Endometrium (tissue), 2 donors: ENCODE measurements around the gene FAM13B.
"Not testable (repeated sequence)": the region's sequence is repeated elsewhere in the genome, so short reads cannot be mapped to it uniquely, and the experiment has no call there.

ENCODE experiments used
- FAIRE-seq: peaks from 2 replicates; lab custom pipeline; 2012; peaks lifted over from hg19 to GRCh38; lab: Jason Lieb, UNC
- donor health status: control.
- donor health status: control.

FAM13B gene

GRCh38 chr5:137960819-137961218 is 72.1 kb downstream of the FAM13B start:
- no peak for FAIRE-seq

DNA sequence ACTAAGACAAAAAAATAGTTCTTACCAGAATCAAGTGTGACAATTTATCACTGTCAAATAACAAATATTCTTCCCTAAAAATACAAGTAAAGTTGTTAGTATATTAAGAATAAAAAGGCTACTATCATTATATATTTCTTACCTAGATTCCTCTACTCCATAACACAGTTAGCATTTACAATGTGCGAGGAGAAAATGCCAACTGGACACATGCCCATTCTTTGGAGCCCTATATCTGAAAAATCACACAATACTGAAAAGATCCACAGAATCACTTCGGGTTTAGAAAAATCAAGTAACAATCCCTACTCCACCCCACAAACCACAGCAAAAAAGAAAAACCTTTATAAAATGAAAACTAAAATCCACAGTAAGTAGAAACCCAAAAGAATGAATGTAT is 72.7 kb downstream of the FAM13B start:
- no peak for FAIRE-seq

DNA sequence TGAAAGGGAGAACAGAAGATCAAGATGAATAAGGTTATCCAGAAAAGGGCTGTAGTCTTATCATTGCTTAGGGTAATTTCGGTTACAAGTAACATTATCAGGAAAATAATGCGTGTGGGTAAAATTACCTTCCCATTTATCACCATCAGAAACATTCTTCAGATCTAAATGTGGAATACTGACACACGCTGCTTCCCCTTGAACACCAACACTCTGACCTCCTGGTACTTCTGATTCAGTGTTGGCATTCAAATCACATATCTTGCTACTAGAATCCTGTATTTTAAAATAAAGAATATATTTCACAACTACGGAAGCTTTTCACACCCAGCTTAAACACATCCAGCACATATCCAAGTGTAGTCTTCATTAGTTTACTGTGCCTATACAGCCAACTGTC is 73.4 kb downstream of the FAM13B start:
- no peak for FAIRE-seq

DNA sequence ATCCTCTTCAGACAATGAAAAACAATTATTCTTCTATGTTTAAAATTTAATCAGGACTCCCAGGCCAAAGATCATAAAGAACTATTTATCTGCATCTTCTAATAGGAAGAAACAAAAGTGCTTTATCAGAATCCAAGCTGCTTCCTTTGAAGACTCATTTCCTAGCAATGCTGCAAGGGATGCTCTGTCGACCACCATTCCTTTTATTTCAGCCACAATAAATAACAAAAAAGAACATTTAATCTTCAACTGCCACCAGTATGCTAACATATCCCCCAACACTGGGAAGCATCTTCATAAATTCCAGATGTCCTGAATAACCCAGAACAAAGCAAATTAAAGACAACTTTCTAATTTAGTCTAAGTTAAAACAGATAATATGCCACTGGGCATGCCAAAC is 74.9 kb downstream of the FAM13B start:
- no peak for FAIRE-seq

- FAIRE-seq = peak; percentile 39
These were observed 78.6 kb downstream of the FAM13B start for GRCh38 chr5:137954131-137954879.

DNA sequence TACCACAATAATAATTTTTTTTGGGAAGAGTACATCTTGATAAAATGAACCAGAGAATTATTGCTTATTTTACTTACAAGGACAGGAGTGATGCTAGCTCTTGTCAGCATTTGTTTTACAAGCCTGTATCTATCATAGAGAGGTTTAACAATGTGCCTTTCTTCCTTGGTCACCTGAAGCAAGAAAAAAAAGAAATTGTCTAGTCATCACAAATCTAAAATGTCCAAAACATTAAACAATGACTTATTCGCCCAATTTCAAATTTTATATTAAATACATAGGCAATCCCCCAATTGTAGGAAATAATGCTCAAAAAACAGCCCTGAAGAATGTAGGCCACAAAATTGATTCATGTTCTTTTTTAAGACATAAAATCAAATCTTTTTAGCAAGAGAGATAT is 87.1 kb downstream of the FAM13B start:
- FAIRE-seq = no peak

DNA sequence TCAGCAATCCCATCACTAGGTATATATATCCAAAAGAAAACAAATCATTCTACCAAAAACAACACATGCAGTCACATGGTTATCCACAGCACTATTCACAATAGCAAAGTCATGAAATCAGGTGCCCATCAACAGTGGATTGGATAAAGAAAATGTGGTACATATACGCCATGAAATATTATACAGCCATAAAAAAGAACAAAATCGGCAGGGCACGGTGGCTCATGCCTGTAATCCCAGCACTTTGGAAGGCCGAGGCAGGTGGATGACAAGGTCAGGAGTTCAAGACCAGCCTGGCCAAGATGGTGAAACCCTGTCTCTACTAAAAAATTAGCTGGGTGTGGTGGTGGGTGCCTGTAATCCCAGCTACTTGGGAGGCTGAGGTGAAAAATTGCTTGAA is 88.6 kb downstream of the FAM13B start:
- FAIRE-seq = not testable (repeated sequence)

DNA sequence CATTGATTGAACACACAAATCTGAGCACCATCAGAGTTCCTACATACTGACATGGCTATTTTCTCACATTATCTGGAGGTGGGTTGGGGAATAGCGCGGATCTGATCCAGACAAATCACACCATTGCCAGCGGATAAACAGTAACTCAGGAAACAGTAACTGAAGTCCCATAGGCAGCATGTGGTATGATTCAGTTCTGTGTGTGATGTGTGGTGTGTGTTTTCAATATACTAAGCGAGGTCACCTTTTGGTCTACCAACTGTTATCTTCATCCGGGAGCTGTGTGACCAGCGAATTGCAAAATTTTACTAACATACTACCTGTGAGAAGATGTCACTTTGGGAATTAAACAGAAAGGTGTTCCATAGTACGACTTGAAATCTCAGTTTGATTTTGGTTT is 93.5 kb downstream of the FAM13B start:
- no peak for FAIRE-seq

GRCh38 chr5:137938751-137939143 is 94.1 kb downstream of the FAM13B start:
- no peak for FAIRE-seq

DNA sequence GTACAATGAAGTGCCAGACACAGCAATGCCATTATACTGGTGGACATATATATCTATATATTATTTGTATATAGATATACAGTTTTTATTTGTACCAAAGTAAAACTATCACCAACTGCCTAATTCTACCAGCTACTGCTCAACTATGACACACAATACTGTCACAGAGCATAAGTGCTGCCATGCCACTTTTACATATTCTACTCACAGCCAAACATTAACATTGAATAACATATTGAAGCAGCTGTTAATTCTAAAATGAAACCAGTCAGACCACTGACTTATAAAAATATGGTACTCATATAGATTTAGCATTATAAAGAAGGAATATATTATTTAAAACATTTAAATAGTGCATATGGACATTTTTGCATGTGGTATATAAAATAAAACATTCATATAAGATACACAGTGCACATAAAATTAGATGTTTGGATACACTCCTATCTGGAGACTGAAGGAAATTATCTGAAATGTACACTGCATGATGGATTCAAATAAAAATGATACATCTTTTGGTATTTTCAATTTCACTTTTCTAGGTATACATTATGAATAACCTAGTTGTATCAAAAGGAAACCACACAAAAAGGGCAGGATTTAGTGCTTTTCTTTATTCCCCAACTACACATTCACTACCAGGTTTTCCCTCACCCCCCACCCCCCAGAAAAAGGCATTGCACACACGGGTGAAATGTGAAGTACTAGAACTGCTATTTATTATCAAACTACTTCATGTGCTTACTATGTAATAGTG is 94.7 kb downstream of the FAM13B start:
- no peak for FAIRE-seq

GRCh38 chr5:137935694-137936093 is 97.2 kb downstream of the FAM13B start:
- FAIRE-seq = no peak

GRCh38 chr5:137935190-137935589 is 97.7 kb downstream of the FAM13B start:
- FAIRE-seq = no peak

DNA sequence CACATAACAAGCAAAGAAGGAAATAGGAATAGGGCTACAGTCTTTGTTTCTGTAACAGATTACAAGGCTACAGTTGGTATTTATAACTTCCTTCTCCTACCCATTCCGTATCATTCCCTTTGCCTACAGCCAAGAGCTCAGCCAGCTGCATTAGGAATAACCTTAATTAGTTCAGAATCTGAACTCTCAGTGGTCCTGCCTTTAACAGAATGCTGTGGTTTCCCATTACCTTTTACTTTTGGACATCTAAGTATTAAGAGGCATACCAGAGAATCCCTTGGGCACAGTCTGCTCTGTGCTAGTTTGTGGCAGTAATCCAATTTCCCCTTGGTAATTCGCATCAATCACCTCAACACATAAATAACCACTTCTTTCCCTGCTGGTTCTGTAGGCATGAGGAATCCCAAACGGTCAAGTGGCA is 99.4 kb downstream of the FAM13B start:
- FAIRE-seq = no peak

- no peak for FAIRE-seq
These were observed 100.1 kb downstream of the FAM13B start for GRCh38 chr5:137932800-137933199.

- no peak for FAIRE-seq
These were observed 109.0 kb downstream of the FAM13B start for GRCh38 chr5:137923856-137924255.

- no peak for FAIRE-seq
These were observed 110.9 kb downstream of the FAM13B start for GRCh38 chr5:137921931-137922330.

- FAIRE-seq = no peak
These were observed 116.0 kb downstream of the FAM13B start for GRCh38 chr5:137916923-137917322.

GRCh38 chr5:137914758-137915157 is 118.1 kb downstream of the FAM13B start:
- FAIRE-seq = no peak

DNA sequence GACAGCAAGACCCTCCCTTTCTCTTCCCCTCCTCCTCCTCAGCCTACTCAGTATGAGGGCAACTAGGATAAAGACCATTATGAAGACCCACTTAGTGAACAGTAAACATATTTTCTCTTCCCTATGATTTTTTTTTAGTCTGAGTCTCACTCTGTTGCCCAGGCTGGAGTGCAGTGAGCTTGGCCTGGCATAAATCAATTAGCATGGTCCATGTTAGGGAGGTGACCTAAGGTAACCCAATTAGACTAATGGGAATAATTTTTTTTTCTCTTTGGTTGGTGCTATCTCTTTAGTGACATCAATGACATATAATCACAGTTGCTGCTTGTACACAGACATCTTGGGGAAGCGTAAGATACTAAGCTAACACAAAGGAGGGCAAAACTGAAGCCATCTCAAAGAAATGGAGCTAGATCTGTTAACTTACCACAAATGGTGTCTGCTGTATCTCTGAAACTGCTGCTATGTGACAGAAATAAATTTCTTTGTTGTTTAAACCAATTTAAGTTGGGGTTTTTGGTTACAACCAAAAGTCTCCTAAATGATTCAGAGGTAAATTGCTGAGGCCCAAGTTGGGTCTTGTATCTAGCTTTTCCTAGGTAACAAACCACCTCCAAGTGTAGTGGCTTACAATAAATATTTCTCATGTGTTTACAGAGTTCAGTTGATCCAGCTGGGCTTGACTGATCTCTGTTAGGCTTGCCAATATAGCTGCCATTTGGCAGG is 130.3 kb downstream of the FAM13B start:
- FAIRE-seq = no peak

DNA sequence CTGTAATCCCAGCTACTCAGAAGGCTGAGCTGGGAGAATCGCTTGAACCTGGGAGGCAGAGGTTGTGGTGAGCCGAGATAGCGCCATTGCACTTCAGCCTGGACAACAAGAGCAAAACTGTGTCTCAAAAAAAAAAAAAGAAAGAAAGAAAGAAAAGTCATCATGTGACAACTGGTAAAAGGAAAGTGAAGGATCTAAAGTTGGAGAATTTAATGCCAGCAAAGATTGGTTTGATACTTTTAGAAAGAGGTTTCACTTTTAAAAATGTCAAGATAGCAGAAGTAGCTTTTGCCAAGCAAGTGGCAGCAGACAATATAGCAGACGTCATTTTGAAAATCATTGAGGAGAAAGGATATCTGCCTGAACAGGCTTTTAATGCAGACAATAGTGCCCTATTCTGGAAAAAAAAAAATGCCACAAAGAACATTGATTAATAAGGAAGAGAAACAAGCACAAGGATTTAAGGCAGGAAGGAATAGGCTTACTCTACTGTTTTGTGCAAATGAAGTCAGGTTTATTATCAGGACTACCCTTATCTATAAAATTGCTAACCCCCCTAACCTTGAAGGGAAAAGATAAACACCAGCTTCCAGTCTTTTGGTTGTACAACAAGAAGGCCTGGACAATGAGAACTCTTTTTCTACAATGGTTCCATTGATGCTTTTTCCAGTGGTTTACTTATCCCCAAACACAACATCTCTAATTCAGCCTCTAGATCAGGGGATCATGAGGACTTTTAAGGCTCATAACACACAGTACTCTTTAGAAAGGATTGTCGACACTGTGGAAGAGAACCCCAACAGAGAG is 131.7 kb downstream of the FAM13B start:
- FAIRE-seq = no peak

GRCh38 chr5:137899493-137899892 is 133.4 kb downstream of the FAM13B start:
- no peak for FAIRE-seq

DNA sequence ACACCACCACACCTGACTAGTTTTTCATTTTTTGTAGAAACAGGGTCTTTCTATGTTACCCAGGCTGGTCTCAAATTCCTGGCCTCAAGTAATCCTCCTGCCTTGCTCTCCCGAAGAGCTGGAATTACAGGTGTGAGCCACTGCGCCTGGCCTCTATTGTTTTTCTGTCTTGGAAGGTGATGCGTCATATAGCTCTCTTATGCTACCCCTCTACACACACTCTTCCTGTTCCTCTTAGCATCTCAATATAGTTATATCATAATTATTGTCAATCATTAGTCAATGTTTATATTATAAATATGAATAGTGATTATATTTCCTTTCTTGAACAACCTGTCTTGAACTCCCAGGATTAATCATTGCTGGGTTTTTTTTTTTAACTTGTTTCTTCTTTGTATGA is 136.3 kb downstream of the FAM13B start:
- no peak for FAIRE-seq
